ENCODE measurements around the gene PARD6B.
A peak's percentile ranks its signal among the peaks of the same experiment; 100 is the strongest.
"Not testable (repeated sequence)": the region's sequence is repeated elsewhere in the genome, so short reads cannot be mapped to it uniquely, and the experiment has no call there.

The PARD6B gene

GRCh38 chr20:50788045-50788991 lies 56.9 kb downstream of the PARD6B start:
- H3K9ac ChIP-seq (ENCODE audit: low read length), result peak overlapping the region; percentile 67
- peaks cover 24% of the 10 kb centered on the region for H3K4me1 ChIP-seq (ENCODE audit: control insufficient read depth, insufficient read depth, low read length)
- H3K27me3 ChIP-seq (replicated peaks; ENCODE audit: control insufficient read depth, insufficient read depth, low read length), result no peaks in the 10 kb centered on the region
- no peaks in the 10 kb centered on the region for H3K9me3 ChIP-seq (ENCODE audit: control insufficient read depth, low read length)
- no peaks in the 10 kb centered on the region for H3K36me3 ChIP-seq (ENCODE audit: control insufficient read depth, insufficient read depth, low read length, severe bottlenecking)
- DNase-seq (ENCODE audit: low read depth), result peak; percentile 84
- peak overlapping the region; percentile 61 for H3K4me3 ChIP-seq (ENCODE audit: low read length)

GRCh38 chr20:50789968-50790650 lies 58.7 kb downstream of the PARD6B start:
- Histone ChIP-seq H3K9ac (ENCODE audit: low read length) (peak overlapping the region; percentile 93), H3K27me3 (replicated peaks; ENCODE audit: control insufficient read depth, insufficient read depth, low read length) (no peaks in the 10 kb centered on the region), H3K36me3 (ENCODE audit: control insufficient read depth, insufficient read depth, low read length, severe bottlenecking) (no peaks in the 10 kb centered on the region), H3K4me1 (ENCODE audit: control insufficient read depth, insufficient read depth, low read length) (peaks cover 24% of the 10 kb centered on the region), H3K9me3 (ENCODE audit: control insufficient read depth, low read length) (no peaks in the 10 kb centered on the region), H3K4me3 (ENCODE audit: low read length) (no peak overlapping the region)
- no peak for DNase-seq (ENCODE audit: low read depth)

GRCh38 chr20:50790651-50791277 lies 59.4 kb downstream of the PARD6B start:
- Histone ChIP-seq H3K27me3 (replicated peaks; ENCODE audit: control insufficient read depth, insufficient read depth, low read length) (no peaks in the 10 kb centered on the region), H3K4me1 (ENCODE audit: control insufficient read depth, insufficient read depth, low read length) (peaks cover 27% of the 10 kb centered on the region), H3K4me3 (ENCODE audit: low read length) (peak overlapping the region; percentile 63), H3K9me3 (ENCODE audit: control insufficient read depth, low read length) (no peaks in the 10 kb centered on the region), H3K9ac (ENCODE audit: low read length) (peak overlapping the region; percentile 93), H3K36me3 (ENCODE audit: control insufficient read depth, insufficient read depth, low read length, severe bottlenecking) (no peaks in the 10 kb centered on the region)
- peak; percentile 96 for DNase-seq (ENCODE audit: low read depth)

GRCh38 chr20:50792708-50793574 lies 61.6 kb downstream of the PARD6B start:
- DNase-seq (ENCODE audit: low read depth), result no peak
- H3K27me3 ChIP-seq (replicated peaks; ENCODE audit: control insufficient read depth, insufficient read depth, low read length), result no peaks in the 10 kb centered on the region

GRCh38 chr20:50793575-50794016 lies 62.2 kb downstream of the PARD6B start:
- not testable (repeated sequence) for H3K27me3 ChIP-seq (replicated peaks; ENCODE audit: control insufficient read depth, insufficient read depth, low read length); H3K9ac ChIP-seq (ENCODE audit: low read length); H3K9me3 ChIP-seq (ENCODE audit: control insufficient read depth, low read length); H3K36me3 ChIP-seq (ENCODE audit: control insufficient read depth, insufficient read depth, low read length, severe bottlenecking); H3K4me3 ChIP-seq (ENCODE audit: low read length)
- H3K4me1 ChIP-seq (ENCODE audit: control insufficient read depth, insufficient read depth, low read length), result peaks cover 21% of the 10 kb centered on the region
- peak; percentile 40 for DNase-seq (ENCODE audit: low read depth)

More at GRCh38 chr20:50792708-50793574, 61.6 kb downstream of the PARD6B start:
- H3K36me3 ChIP-seq (ENCODE audit: control insufficient read depth, insufficient read depth, low read length, severe bottlenecking), result no peaks in the 10 kb centered on the region
- H3K4me3 ChIP-seq (ENCODE audit: low read length), result no peak overlapping the region
- no peak overlapping the region for H3K9ac ChIP-seq (ENCODE audit: low read length)
- H3K4me1 ChIP-seq (ENCODE audit: control insufficient read depth, insufficient read depth, low read length), result peaks cover 27% of the 10 kb centered on the region
- H3K9me3 ChIP-seq (ENCODE audit: control insufficient read depth, low read length), result no peaks in the 10 kb centered on the region

- Histone ChIP-seq H3K9me3 (ENCODE audit: control insufficient read depth, low read length) (no peaks in the 10 kb centered on the region), H3K27me3 (replicated peaks; ENCODE audit: control insufficient read depth, insufficient read depth, low read length) (no peaks in the 10 kb centered on the region), H3K36me3 (ENCODE audit: control insufficient read depth, insufficient read depth, low read length, severe bottlenecking) (no peaks in the 10 kb centered on the region), H3K4me3 (ENCODE audit: low read length) (peak overlapping the region; percentile 88), H3K9ac (ENCODE audit: low read length) (peak overlapping the region; percentile 34), H3K4me1 (ENCODE audit: control insufficient read depth, insufficient read depth, low read length) (peaks cover 16% of the 10 kb centered on the region)
- no peak for DNase-seq (ENCODE audit: low read depth)
Measured at GRCh38 chr20:50794181-50794845, 62.9 kb downstream of the PARD6B start.

- Histone ChIP-seq H3K4me1 (ENCODE audit: control insufficient read depth, insufficient read depth, low read length) (peaks cover 16% of the 10 kb centered on the region), H3K27me3 (replicated peaks; ENCODE audit: control insufficient read depth, insufficient read depth, low read length) (no peaks in the 10 kb centered on the region), H3K9me3 (ENCODE audit: control insufficient read depth, low read length) (no peaks in the 10 kb centered on the region), H3K36me3 (ENCODE audit: control insufficient read depth, insufficient read depth, low read length, severe bottlenecking) (no peaks in the 10 kb centered on the region), H3K9ac (ENCODE audit: low read length) (peak within 1 kb of the TSS; percentile 73), H3K4me3 (ENCODE audit: low read length) (peak within 1 kb of the TSS; percentile 88)
- peak; percentile 93 for DNase-seq (ENCODE audit: low read depth)
Measured at GRCh38 chr20:50794846-50795634, 63.7 kb downstream of the PARD6B start, which contains the start of gene BCAS4. TSS of gene BCAS4 (plus strand) at chr20:50795061. CDS start at chr20:50795084, 23 bp downstream.

GRCh38 chr20:50797142-50797541 lies 65.8 kb downstream of the PARD6B start:
- Histone ChIP-seq H3K36me3 (ENCODE audit: control insufficient read depth, insufficient read depth, low read length, severe bottlenecking) (no peaks in the 10 kb centered on the region), H3K4me1 (ENCODE audit: control insufficient read depth, insufficient read depth, low read length) (peaks cover 2% of the 10 kb centered on the region), H3K27me3 (replicated peaks; ENCODE audit: control insufficient read depth, insufficient read depth, low read length) (no peaks in the 10 kb centered on the region), H3K9ac (ENCODE audit: low read length) (no peak overlapping the region), H3K9me3 (ENCODE audit: control insufficient read depth, low read length) (no peaks in the 10 kb centered on the region), H3K4me3 (ENCODE audit: low read length) (no peak overlapping the region)
- no peak for DNase-seq (ENCODE audit: low read depth)

GRCh38 chr20:50798650-50799049 lies 67.3 kb downstream of the PARD6B start:
- no peak overlapping the region for H3K9ac ChIP-seq (ENCODE audit: low read length)
- no peak for DNase-seq (ENCODE audit: low read depth)
- no peaks in the 10 kb centered on the region for H3K27me3 ChIP-seq (replicated peaks; ENCODE audit: control insufficient read depth, insufficient read depth, low read length)
- H3K9me3 ChIP-seq (ENCODE audit: control insufficient read depth, low read length), result no peaks in the 10 kb centered on the region
- H3K4me3 ChIP-seq (ENCODE audit: low read length), result no peak overlapping the region
- H3K36me3 ChIP-seq (ENCODE audit: control insufficient read depth, insufficient read depth, low read length, severe bottlenecking), result no peaks in the 10 kb centered on the region
- H3K4me1 ChIP-seq (ENCODE audit: control insufficient read depth, insufficient read depth, low read length), result peaks cover 2% of the 10 kb centered on the region
